Measurements from ENCODE around the gene PTGFRN. TPM values are rescaled to one million over a fixed set of nuclear protein-coding genes. Genes with fewer than 3 reads are reported as not detected.

PTGFRN gene
- total RNA-seq, 2 donors from 2014 or later = 2.2 to 6.4 TPM

DNA sequence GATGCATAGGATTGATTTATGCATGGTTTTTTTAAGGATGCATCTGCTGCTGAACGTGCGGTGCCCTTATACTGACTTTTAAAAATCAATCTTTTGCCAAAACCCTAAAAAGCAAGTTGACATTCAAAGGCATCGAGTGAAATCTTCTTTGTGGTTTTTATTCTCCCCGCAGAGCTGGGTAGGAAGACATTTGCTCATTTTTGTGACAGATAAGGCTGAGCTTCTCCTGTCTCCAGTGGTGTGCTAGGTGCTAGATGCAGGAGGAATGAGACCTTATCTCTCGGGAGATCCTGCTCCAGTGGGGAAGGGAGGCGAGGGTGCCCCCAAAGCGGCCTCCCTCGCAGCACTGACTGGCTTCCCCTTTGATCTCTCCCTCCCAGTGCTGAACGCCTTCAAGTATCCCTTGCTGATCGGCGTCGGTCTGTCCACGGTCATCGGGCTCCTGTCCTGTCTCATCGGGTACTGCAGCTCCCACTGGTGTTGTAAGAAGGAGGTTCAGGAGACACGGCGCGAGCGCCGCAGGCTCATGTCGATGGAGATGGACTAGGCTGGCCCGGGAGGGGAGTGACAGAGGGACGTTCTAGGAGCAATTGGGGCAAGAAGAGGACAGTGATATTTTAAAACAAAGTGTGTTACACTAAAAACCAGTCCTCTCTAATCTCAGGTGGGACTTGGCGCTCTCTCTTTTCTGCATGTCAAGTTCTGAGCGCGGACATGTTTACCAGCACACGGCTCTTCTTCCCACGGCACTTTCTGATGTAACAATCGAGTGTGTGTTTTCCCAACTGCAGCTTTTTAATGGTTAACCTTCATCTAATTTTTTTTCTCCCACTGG, 76.9 kb downstream of the PTGFRN start:
- peaks cover 0 to 8% of the 10 kb centered on the region in 2 donors for H3K27me3 Mint-ChIP-seq
- H3K9me3 Mint-ChIP-seq = no peaks in the 10 kb centered on the region
- H3K27ac Mint-ChIP-seq = peak overlapping the region in 1 of 2 donors; percentile 40
- DNase-seq (ENCODE audit: low spot score) (no peak), ATAC-seq (no peak)
- no peaks in the 10 kb centered on the region for H3K36me3 Mint-ChIP-seq
- peaks cover 11 to 15% of the 10 kb centered on the region in 2 donors for H3K4me1 Mint-ChIP-seq (ENCODE audit: low read depth in 2 of 2)
- H3K4me3 Mint-ChIP-seq = peak overlapping the region; percentile 61

GRCh38 chr1:116987256-116987555, 77.5 kb downstream of the PTGFRN start:
- H3K27me3 Mint-ChIP-seq = peaks cover 0 to 8% of the 10 kb centered on the region in 2 donors
- no peaks in the 10 kb centered on the region for H3K36me3 Mint-ChIP-seq
- no peak for DNase-seq (ENCODE audit: low spot score)
- peaks cover 11 to 18% of the 10 kb centered on the region in 2 donors for H3K4me1 Mint-ChIP-seq (ENCODE audit: low read depth in 2 of 2)
- H3K4me3 Mint-ChIP-seq = peak overlapping the region; percentile 61
- ATAC-seq = peak in 1 of 2 donors; percentile 56
- peak overlapping the region in 1 of 2 donors; percentile 40 for H3K27ac Mint-ChIP-seq
- H3K9me3 Mint-ChIP-seq = no peaks in the 10 kb centered on the region

GRCh38 chr1:116988248-116988647, 78.5 kb downstream of the PTGFRN start:
- H3K27me3 Mint-ChIP-seq = peaks cover 0 to 10% of the 10 kb centered on the region in 2 donors
- ATAC-seq (no peak), DNase-seq (ENCODE audit: low spot score) (no peak)
- H3K27ac Mint-ChIP-seq = no peak overlapping the region
- no peak overlapping the region for H3K4me3 Mint-ChIP-seq
- peaks cover 11 to 18% of the 10 kb centered on the region in 2 donors for H3K4me1 Mint-ChIP-seq (ENCODE audit: low read depth in 2 of 2)
- no peaks in the 10 kb centered on the region for H3K9me3 Mint-ChIP-seq
- no peaks in the 10 kb centered on the region for H3K36me3 Mint-ChIP-seq

DNA sequence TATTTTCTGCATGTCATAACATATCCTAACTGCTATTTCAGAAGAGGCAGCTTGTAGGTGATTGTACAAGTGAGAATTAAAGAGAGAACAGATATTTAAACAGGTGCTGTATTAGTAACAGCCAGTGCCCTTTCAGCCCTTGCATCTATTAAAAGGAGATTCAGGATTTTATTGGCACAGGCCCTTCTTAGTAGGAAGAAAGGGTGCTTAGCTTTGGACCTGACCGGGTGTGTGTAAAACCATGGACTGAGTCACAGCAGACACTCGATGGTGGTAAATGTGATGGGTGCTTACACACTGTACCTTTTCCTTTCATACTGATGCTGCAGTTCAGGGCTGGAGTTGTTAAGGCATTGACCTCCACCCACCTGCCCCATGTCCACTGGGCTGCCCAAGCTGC, 79.2 kb downstream of the PTGFRN start:
- Mint-ChIP-seq H3K9me3 (no peaks in the 10 kb centered on the region), H3K4me3 (no peak overlapping the region), H3K4me1 (ENCODE audit: low read depth in 2 of 2) (peaks cover 11 to 18% of the 10 kb centered on the region in 2 donors), H3K27ac (no peak overlapping the region), H3K36me3 (no peaks in the 10 kb centered on the region), H3K27me3 (peaks cover 0 to 10% of the 10 kb centered on the region in 2 donors)
- no peak for DNase-seq (ENCODE audit: low spot score)
- ATAC-seq = no peak

- Mint-ChIP-seq H3K27me3 (peaks cover 0 to 10% of the 10 kb centered on the region in 2 donors), H3K4me1 (ENCODE audit: low read depth in 2 of 2) (peaks cover 11 to 18% of the 10 kb centered on the region in 2 donors), H3K4me3 (no peak overlapping the region), H3K9me3 (no peaks in the 10 kb centered on the region), H3K27ac (no peak overlapping the region), H3K36me3 (no peaks in the 10 kb centered on the region)
- no peak for ATAC-seq
- no peak for DNase-seq (ENCODE audit: low spot score)
Measured at GRCh38 chr1:116989835-116990234, 80.1 kb downstream of the PTGFRN start.

DNA sequence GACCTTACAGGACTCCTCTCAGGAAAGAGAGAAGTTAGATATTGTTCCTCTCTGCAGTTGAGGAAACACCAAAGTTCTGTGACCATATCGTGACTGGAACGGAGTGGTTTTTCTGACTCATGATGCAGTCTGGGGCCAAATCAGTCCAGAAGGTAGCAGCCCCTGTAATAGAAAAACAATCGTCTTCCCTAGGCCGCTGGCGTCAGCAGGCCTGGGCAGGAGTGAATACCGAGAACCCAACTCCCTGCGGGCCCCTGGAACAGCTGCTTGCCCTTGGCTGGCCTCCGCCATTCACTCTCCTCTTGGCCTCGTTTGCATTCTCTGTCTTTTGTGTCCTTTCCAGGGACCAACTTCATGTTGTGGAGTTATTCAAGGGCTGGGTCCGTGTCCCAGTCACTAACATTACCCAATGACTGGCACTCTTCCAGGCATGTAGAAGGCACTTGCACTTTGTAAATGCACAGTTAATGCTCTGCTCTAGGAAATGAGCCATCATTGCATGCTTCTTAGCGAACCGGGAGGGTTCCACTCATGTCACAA, 81.0 kb downstream of the PTGFRN start:
- no peaks in the 10 kb centered on the region for H3K9me3 Mint-ChIP-seq
- H3K36me3 Mint-ChIP-seq = no peaks in the 10 kb centered on the region
- H3K4me3 Mint-ChIP-seq = no peak overlapping the region
- ATAC-seq = no peak
- no peak for DNase-seq (ENCODE audit: low spot score)
- H3K27ac Mint-ChIP-seq = no peak overlapping the region
- peaks cover 0 to 10% of the 10 kb centered on the region in 2 donors for H3K27me3 Mint-ChIP-seq
- peaks cover 11 to 18% of the 10 kb centered on the region in 2 donors for H3K4me1 Mint-ChIP-seq (ENCODE audit: low read depth in 2 of 2)

DNA sequence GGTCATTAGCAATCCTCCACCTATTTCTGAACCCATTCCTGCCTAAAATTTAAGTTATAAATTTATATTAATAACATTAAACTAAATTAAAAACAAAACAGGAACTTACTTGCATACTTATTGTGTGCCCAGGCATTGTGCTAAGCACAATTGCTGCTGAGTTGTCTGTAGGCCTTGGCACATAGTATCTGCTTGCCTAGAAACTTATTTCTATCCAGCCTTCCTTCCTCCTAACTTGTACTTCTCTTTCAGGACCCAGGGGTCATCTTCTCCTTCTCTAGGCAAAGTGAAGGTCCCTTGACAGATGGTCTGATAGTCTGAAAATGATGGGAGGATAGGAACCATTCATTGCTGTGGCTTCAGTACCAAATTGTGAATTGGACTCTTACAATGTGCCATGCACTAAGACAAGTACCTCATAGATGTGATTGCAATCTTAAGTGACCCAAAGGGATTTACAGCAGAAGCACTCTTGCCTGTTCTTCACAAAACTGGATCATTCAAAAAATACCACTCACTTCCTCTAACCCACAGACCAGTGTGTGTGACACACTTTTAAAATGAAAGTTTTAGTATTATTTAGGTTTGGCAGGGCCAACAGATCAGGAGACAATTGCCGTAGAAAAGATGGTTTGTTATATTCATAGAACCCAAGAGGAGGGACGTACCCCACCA, 81.6 kb downstream of the PTGFRN start:
- Mint-ChIP-seq H3K36me3 (no peaks in the 10 kb centered on the region), H3K4me1 (ENCODE audit: low read depth in 2 of 2) (peaks cover 11 to 18% of the 10 kb centered on the region in 2 donors), H3K27ac (no peak overlapping the region), H3K27me3 (peaks cover 0 to 10% of the 10 kb centered on the region in 2 donors), H3K4me3 (no peak overlapping the region), H3K9me3 (no peaks in the 10 kb centered on the region)
- DNase-seq (ENCODE audit: low spot score) (no peak), ATAC-seq (no peak)

DNA sequence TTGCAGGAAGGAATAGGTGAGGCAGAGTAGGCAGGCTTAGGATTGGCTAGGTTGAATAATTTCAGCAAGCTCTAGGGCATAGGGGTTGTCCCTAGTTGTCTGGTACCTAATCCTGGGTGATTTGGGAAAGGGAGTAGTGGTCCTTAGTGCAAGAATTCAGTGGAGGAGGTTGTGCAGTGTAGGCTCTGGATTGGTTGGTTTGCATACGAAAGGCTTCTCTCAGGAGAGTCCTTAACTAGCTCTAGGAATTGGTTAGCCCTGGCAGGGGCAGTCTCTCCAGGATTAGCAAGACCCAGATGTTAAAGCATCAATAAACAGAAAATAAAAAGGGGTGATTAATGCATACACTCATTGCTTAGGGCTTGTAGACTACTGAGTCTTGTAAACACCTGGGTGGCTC, 82.2 kb downstream of the PTGFRN start:
- H3K27ac Mint-ChIP-seq = no peak overlapping the region
- ATAC-seq (no peak), DNase-seq (ENCODE audit: low spot score) (no peak)
- H3K9me3 Mint-ChIP-seq = no peaks in the 10 kb centered on the region
- H3K4me1 Mint-ChIP-seq (ENCODE audit: low read depth in 2 of 2) = peaks cover 7 to 13% of the 10 kb centered on the region in 2 donors
- no peaks in the 10 kb centered on the region for H3K36me3 Mint-ChIP-seq
- H3K27me3 Mint-ChIP-seq = peaks cover 0 to 6% of the 10 kb centered on the region in 2 donors
- H3K4me3 Mint-ChIP-seq = no peak overlapping the region

DNA sequence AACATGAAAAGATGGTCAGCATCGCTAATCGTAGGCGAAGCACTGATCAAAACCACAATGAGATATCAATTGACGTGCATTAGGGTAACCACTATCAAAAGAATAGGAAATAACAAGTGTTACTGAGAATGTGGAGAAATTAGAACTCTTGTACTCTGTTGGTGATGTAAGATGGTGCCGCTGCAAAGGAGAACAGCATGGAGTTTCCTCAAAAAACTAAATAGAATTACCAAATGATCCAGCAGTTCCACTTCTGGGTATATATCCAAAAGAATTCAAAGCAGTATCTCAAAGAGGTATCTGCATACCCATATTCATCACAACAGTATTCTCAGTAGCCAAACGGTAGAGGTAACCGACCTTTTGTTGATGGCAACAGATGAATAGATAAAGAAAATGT, 83.6 kb downstream of the PTGFRN start:
- DNase-seq (ENCODE audit: low spot score) (no peak), ATAC-seq (no peak)
- Mint-ChIP-seq H3K9me3 (no peaks in the 10 kb centered on the region), H3K27me3 (peaks cover 0 to 2% of the 10 kb centered on the region in 2 donors), H3K27ac (no peak overlapping the region), H3K4me1 (ENCODE audit: low read depth in 2 of 2) (peaks cover 0 to 6% of the 10 kb centered on the region in 2 donors), H3K4me3 (no peak overlapping the region), H3K36me3 (no peaks in the 10 kb centered on the region)

GRCh38 chr1:116994411-116994810, 84.7 kb downstream of the PTGFRN start:
- no peak for DNase-seq (ENCODE audit: low spot score)

GRCh38 chr1:116997066-116997465, 87.3 kb downstream of the PTGFRN start:
- ATAC-seq (no peak), DNase-seq (ENCODE audit: low spot score) (no peak)
- Mint-ChIP-seq H3K4me3 (no peak overlapping the region), H3K9me3 (no peaks in the 10 kb centered on the region), H3K27me3 (peaks cover 0 to 2% of the 10 kb centered on the region in 2 donors), H3K36me3 (no peaks in the 10 kb centered on the region), H3K4me1 (ENCODE audit: low read depth in 2 of 2) (peaks cover 8 to 11% of the 10 kb centered on the region in 2 donors), H3K27ac (no peak overlapping the region)

More at GRCh38 chr1:116994411-116994810, 84.7 kb downstream of the PTGFRN start:
- no peak overlapping the region for H3K4me3 Mint-ChIP-seq
- no peak overlapping the region for H3K27ac Mint-ChIP-seq
- no peak for ATAC-seq
- H3K9me3 Mint-ChIP-seq = no peaks in the 10 kb centered on the region
- peaks cover 0 to 2% of the 10 kb centered on the region in 2 donors for H3K27me3 Mint-ChIP-seq
- H3K4me1 Mint-ChIP-seq (ENCODE audit: low read depth in 2 of 2) = peaks cover 0 to 6% of the 10 kb centered on the region in 2 donors
- no peaks in the 10 kb centered on the region for H3K36me3 Mint-ChIP-seq

- Mint-ChIP-seq H3K4me3 (no peak overlapping the region), H3K36me3 (no peaks in the 10 kb centered on the region), H3K9me3 (no peaks in the 10 kb centered on the region), H3K4me1 (ENCODE audit: low read depth in 2 of 2) (peaks cover 12 to 14% of the 10 kb centered on the region in 2 donors), H3K27ac (no peak overlapping the region), H3K27me3 (peaks cover 0 to 2% of the 10 kb centered on the region in 2 donors)
- no peak for DNase-seq (ENCODE audit: low spot score)
- no peak for ATAC-seq
Measured at GRCh38 chr1:116997636-116998035, 87.9 kb downstream of the PTGFRN start.

DNA sequence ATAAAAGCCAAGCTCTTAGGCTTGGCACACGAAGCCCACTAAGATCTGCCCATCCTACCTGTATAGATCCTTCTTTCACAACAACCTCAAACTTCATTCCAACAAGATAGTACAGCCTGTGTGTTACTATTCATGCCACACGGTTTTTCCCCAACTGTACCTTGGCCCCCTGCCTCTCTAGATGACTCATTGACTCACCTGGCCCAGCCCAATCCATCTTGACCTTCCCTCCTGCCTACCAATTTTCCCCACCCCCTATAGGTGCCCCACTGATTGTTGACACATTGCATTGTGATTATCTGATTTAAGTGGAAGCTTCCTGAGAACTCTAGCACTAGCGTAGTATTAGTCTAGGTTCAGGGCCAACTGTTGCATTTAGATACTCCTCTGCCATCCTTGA, 89.9 kb downstream of the PTGFRN start:
- ATAC-seq (no peak), DNase-seq (ENCODE audit: low spot score) (no peak)
- Mint-ChIP-seq H3K4me3 (no peak overlapping the region), H3K36me3 (no peaks in the 10 kb centered on the region), H3K27ac (no peak overlapping the region), H3K27me3 (no peaks in the 10 kb centered on the region), H3K9me3 (no peaks in the 10 kb centered on the region), H3K4me1 (ENCODE audit: low read depth in 2 of 2) (peaks cover 18% of the 10 kb centered on the region in 2 donors)

DNA sequence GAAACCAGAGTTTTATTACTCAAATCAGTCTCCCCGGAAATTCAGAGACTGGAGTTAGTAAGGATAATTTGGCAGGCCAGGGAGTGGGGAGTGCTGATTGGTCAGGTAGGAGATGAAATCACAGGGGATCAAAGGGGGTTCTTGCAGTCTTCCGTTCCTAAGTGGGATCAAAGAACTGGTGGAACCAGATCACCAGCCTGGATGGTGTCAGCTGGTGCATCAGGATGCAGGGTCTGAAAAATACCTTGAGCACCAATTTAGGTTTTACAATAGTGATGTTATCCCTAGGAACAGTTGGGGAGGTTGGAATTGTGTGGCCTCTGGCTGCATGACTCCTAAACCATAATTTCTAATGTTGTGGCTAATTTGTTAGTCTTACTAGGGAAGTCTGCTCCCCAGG, 90.4 kb downstream of the PTGFRN start:
- DNase-seq (ENCODE audit: low spot score) = no peak
- Mint-ChIP-seq H3K27me3 (peaks cover 0 to 1% of the 10 kb centered on the region in 2 donors), H3K4me3 (no peak overlapping the region), H3K9me3 (no peaks in the 10 kb centered on the region), H3K4me1 (ENCODE audit: low read depth in 2 of 2) (peaks cover 18% of the 10 kb centered on the region in 2 donors), H3K27ac (peak overlapping the region in 1 of 2 donors; percentile 27), H3K36me3 (no peaks in the 10 kb centered on the region)
- ATAC-seq = no peak
